ENCODE data around the gene BCAS3.
"Not testable (repeated sequence)": the region's sequence is repeated elsewhere in the genome, so short reads cannot be mapped to it uniquely, and the experiment has no call there.

The BCAS3 gene

GRCh38 chr17:61421460-61421859 is 743.8 kb downstream of the BCAS3 start:
- no peak for DNase-seq

DNA sequence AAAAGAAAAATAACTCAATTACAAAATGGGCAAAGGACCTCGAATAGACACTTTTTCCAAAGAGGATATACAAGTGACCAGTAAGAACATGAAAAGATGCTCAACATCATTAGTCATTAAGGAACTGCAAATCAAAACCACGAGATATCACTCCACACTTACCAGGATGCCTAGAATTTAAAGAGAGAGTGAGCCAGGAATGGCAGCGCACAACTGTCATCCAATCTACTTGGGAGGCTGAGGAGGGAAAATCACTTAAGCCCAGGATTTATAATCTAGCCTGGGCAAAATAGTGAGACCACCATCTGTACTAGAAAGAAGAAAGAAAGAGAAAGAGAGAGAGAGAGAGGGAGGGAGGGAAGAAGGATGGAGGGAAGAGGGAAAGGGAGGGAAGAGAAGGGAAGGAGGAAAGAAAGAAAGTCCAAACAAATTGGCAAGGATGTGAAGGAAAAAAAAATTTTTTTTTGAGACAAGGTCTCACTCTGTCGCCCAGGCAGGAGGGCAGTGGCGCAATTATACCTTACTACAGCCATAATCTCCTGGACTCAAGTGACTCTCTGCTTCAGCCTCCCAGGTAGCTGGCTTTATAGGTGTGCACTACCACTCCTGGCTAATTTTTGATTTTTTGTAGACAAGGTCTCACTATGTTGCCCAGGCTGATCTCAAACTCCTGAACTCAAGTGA is 744.6 kb downstream of the BCAS3 start:
- no peak for DNase-seq

- DNase-seq = no peak
Observed at GRCh38 chr17:61422869-61423268, 745.2 kb downstream of the BCAS3 start.

GRCh38 chr17:61423967-61424649 is 746.5 kb downstream of the BCAS3 start:
- DNase-seq = no peak

DNA sequence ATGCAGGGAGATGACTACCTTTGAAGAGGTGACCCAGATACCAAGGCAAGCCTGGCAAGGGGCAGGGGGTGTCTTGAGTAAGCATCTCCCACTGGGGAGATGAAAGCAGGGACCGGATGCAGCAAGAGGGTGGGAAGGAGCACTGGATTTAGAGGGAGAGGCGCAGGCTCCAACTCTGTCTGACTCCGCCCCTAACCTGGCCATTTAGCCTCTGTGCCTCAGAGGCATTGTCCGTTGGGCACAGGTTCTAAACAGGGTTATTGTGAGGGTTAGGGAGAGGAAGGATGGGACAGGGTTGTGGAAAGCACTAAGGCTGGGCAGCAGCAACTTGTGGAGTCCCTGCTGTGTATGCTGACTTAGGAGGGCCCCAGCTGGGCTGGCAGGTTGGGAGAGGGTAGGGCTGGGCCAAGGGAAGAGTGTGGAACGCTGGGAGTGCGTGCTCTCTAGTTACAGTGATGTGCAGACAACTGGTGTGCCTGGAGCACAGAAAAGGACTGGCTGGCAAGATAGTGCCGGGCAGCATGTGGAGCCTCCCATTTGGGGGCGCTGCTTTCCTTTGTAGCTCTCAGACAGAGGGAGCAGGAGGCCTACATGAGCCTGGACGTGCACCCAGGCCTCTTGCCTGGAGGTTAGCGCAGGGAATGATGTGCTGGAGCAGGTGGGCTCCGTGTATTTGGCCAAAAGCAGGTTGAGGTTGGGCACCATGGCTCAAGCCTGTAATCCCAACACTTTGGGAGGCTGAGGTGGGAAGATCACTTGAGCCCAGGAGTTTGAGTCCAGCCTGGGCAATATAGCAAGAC is 748.2 kb downstream of the BCAS3 start:
- no peak for DNase-seq

- DNase-seq = no peak
Observed at GRCh38 chr17:61426482-61427304, 749.0 kb downstream of the BCAS3 start.

DNA sequence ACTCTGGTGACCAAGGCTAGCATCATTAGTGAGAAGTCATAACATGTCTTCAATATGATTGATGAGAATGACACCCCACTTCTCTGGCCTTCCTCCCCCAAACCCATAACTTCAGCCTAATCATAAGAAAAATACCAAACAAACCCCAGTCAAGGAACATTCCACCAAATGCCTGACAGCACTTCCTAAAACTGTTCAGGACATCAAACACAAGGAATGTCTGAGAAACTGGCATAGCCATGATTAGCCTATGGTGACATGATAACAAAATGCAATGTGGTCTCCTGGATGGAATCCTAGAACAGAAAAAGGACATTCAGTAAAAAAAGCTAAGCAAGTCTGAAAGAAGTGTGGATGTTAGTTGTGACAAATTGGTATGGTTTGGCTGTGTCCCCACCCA is 749.9 kb downstream of the BCAS3 start:
- DNase-seq = no peak

- DNase-seq = no peak
Observed at GRCh38 chr17:61429274-61429673, 751.6 kb downstream of the BCAS3 start.

GRCh38 chr17:61429831-61430230 is 752.2 kb downstream of the BCAS3 start:
- DNase-seq = not testable (repeated sequence)

GRCh38 chr17:61431594-61432311 is 754.1 kb downstream of the BCAS3 start:
- DNase-seq = no peak

GRCh38 chr17:61436273-61436672 is 758.6 kb downstream of the BCAS3 start:
- no peak for DNase-seq

DNA sequence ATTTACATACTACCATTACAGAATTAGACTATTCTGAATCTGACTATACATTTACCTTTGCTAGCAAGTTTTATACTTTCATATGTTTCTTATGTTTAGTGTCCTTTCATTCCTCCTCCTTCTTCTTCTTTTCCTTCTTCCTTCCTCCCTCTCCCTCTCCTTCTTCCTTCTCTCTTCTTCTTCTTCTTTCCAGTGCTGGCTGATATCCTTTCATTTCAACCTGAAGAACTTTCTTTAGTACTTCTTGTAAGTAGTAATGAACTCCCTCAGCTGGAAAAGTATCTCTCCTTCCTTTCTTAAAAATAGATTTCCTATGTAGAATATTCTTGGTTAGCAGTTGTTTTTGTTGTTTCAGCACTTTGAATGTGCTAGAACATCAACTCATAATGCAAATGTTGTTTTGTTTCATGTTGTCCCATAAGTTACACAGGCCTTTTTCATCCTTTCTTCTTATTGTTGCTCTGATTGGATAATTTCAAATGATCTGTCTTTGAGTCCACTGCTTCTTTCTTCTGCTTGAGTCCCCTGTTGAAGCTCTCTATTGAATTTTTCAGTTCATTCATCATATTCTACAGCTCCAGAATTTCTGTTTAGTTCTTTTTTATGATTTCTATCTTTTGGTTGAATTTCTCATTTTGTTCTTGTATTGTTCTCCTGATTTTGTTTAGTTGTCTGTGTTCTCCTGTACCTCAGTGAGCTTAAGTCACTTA is 759.5 kb downstream of the BCAS3 start:
- DNase-seq = no peak

GRCh38 chr17:61440697-61441096 is 763.0 kb downstream of the BCAS3 start:
- DNase-seq = no peak

DNA sequence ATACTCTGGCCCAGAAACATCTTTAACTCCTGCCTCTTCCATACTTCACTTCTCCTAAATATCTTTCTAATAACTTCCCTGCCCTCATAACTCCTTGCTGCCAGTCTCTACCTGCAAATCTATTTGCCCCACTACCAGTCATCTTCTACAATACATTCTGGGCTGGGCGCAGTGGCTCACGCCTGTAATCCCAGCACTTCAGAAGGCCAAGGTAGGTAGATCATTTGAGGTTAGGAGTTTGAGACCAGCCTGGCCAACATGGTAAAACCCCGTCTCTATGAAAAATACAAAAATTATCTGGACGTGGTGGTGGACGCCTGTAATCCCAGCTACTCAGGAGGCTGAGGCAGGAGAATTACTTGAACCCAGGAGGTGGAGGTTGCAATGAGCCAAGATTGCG is 763.9 kb downstream of the BCAS3 start:
- not testable (repeated sequence) for DNase-seq

DNA sequence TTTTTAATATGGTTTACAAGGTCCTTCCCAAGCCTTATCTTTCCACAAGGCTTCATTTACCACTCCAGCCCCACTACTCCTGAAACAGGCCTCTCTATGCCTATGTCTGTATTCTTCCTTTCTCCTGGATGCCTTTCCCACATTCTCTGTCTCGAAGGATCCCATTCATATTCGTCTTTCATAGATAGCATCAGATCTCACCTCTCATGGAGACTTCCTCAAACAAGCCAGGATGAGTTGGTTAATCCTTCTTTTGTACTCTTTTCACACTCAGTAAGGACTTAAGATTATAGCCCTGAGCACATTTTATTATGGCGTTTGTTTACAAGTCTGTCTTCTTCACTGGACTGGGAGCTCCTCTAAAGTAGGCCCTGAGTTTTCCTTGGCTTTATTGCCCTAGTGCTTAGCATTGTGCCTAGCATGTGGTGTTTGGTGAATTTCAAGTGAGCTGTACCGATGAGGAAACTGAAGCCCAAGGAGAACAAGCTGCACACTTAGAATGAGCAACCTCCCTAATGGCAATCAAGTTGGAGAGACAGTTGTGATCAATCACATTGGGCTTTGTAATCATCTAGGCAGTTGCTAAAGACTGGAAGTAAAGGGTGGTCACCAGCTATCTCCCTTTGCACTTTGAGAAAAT is 764.6 kb downstream of the BCAS3 start:
- no peak for DNase-seq
